Peyer's patch (tissue), 4 donors: ENCODE results near the gene RPL4.
"Not testable (repeated sequence)": the region's sequence is repeated elsewhere in the genome, so short reads cannot be mapped to it uniquely, and the experiment has no call there.

Experiments used
- CTCF ChIP-seq, 6 experiments: fragments of 450-650 bp in 4 of 6; fragments of 200-600 bp in 2 of 6; sonication (generic) in 1 of 6; IDR thresholded peaks; one replicate each; pipeline ENCODE4 v1.5.1; 2017 to 2019; ENCODE audit warnings: antibody characterized with exemption in 6 of 6, mild to moderate bottlenecking in 3 of 6, moderate library complexity in 1 of 6
- POLR2A ChIP-seq, 2 donors: fragments of 450-650 bp; IDR thresholded peaks; one replicate each; pipeline ENCODE4 v1.5.1; 2017; ENCODE audit warnings: antibody characterized with exemption in 2 of 2, mild to moderate bottlenecking in 2 of 2, moderate library complexity in 2 of 2

- not testable (repeated sequence) for TF ChIP-seq POLR2A, CTCF (IDR thresholded peaks at IDR 0.05)
These were observed 1.5 kb downstream of the RPL4 start for GRCh38 chr15:66503041-66503648.
